ENCODE measurements around the gene RETN. TPM values are rescaled to one million over a fixed set of nuclear protein-coding genes. Genes with fewer than 3 reads are reported as not detected.

The RETN gene
- polyA plus RNA-seq, 1 of the 3 experiments (the other 2 are of a cell fraction), result not detected

- CTCF ChIA-PET, result interaction anchor here (0.6 to 4.3 kb wide), 6 partner anchors 11 to 635 kb away, joined by 3 to 16 read pairs (median 4); partner anchors contain the start of gene TRAPPC5
- no peak for DNase-seq
- H3K9me3 ChIP-seq, result no peaks in the 10 kb centered on the region
- POLR2A ChIA-PET, result no interaction called here
- H4K20me1 ChIP-seq (ENCODE audit: insufficient read depth), result no peaks in the 10 kb centered on the region
- H3F3A ChIP-seq (replicated peaks; ENCODE audit: insufficient read depth), result no peaks in the 10 kb centered on the region
- no peak overlapping the region for H3K27ac ChIP-seq (ENCODE audit: low read depth in 2 of 2, low read length in 1 of 2)
- TF ChIP-seq TAF1 (IDR thresholded peaks at IDR 0.05; ENCODE audit: borderline replicate concordance, low read depth, low read length) (no peak), PBX3 (IDR thresholded peaks at IDR 0.05) (no peak), EZH2phosphoT487 (IDR thresholded peaks at IDR 0.05; ENCODE audit: borderline replicate concordance, low read depth) (no peak), MXI1 (IDR thresholded peaks at IDR 0.05; ENCODE audit: low read depth, low read length) (no peak), NRF1 (IDR thresholded peaks at IDR 0.05; ENCODE audit: low read depth, low read length) (no peak), FOXM1 (IDR thresholded peaks at IDR 0.05; ENCODE audit: low read depth) (no peak), MEF2A (IDR thresholded peaks at IDR 0.05; ENCODE audit: borderline replicate concordance, low read depth) (no peak), JUND (IDR thresholded peaks at IDR 0.05) (no peak), YY1 (IDR thresholded peaks at IDR 0.05; ENCODE audit: low read depth) (no peak), RCOR1 (IDR thresholded peaks at IDR 0.05; ENCODE audit: low read length) (no peak), EP300 (IDR thresholded peaks at IDR 0.05; ENCODE audit: borderline replicate concordance in 1 of 2, low read depth in 1 of 2, low read length in 1 of 2) (no peak), RXRA (IDR thresholded peaks at IDR 0.05; ENCODE audit: borderline replicate concordance, low read depth) (no peak), GATA2 (CRISPR knock-in tag; IDR thresholded peaks at IDR 0.05) (no peak), CTCF (IDR thresholded peaks at IDR 0.05) (no peak), FOSL2 (IDR thresholded peaks at IDR 0.05; ENCODE audit: borderline replicate concordance, low read depth) (no peak), ELF1 (IDR thresholded peaks at IDR 0.05) (no peak), FOXJ3 (CRISPR knock-in tag; IDR thresholded peaks at IDR 0.05) (no peak)
- TF ChIP-seq, protein P1, sequence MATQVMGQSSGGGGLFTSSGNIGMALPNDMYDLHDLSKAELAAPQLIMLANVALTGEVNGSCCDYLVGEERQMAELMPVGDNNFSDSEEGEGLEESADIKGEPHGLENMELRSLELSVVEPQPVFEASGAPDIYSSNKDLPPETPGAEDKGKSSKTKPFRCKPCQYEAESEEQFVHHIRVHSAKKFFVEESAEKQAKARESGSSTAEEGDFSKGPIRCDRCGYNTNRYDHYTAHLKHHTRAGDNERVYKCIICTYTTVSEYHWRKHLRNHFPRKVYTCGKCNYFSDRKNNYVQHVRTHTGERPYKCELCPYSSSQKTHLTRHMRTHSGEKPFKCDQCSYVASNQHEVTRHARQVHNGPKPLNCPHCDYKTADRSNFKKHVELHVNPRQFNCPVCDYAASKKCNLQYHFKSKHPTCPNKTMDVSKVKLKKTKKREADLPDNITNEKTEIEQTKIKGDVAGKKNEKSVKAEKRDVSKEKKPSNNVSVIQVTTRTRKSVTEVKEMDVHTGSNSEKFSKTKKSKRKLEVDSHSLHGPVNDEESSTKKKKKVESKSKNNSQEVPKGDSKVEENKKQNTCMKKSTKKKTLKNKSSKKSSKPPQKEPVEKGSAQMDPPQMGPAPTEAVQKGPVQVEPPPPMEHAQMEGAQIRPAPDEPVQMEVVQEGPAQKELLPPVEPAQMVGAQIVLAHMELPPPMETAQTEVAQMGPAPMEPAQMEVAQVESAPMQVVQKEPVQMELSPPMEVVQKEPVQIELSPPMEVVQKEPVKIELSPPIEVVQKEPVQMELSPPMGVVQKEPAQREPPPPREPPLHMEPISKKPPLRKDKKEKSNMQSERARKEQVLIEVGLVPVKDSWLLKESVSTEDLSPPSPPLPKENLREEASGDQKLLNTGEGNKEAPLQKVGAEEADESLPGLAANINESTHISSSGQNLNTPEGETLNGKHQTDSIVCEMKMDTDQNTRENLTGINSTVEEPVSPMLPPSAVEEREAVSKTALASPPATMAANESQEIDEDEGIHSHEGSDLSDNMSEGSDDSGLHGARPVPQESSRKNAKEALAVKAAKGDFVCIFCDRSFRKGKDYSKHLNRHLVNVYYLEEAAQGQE (IDR thresholded peaks at IDR 0.05; ENCODE audit: low read depth, low read length), result no peak
- TF ChIP-seq, protein P2, sequence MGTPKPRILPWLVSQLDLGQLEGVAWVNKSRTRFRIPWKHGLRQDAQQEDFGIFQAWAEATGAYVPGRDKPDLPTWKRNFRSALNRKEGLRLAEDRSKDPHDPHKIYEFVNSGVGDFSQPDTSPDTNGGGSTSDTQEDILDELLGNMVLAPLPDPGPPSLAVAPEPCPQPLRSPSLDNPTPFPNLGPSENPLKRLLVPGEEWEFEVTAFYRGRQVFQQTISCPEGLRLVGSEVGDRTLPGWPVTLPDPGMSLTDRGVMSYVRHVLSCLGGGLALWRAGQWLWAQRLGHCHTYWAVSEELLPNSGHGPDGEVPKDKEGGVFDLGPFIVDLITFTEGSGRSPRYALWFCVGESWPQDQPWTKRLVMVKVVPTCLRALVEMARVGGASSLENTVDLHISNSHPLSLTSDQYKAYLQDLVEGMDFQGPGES (IDR thresholded peaks at IDR 0.05; ENCODE audit: low read depth, low read length), result no peak
- no peaks in the 10 kb centered on the region for H3K4me1 ChIP-seq (ENCODE audit: control insufficient read depth in 1 of 2, insufficient read depth in 2 of 2, low read depth in 1 of 2, low read length in 1 of 2)
- H3K9ac ChIP-seq, result no peak overlapping the region
- H3K9me2 ChIP-seq, result no peaks in the 10 kb centered on the region
- H3K79me2 ChIP-seq (ENCODE audit: insufficient read depth), result no peaks in the 10 kb centered on the region
- peaks cover 55% of the 10 kb centered on the region for H3K27me3 ChIP-seq (ENCODE audit: insufficient read depth)
- H3K4me3 ChIP-seq (ENCODE audit: low read depth in 2 of 2, low read length in 1 of 2), result no peak overlapping the region
- no peaks in the 10 kb centered on the region for H3K36me3 ChIP-seq (replicated peaks in 1 of 2; ENCODE audit: control insufficient read depth in 1 of 2, insufficient read depth in 2 of 2, low read length in 1 of 2)
- H2AFZ ChIP-seq (ENCODE audit: low read depth), result no peak overlapping the region
- WGBS (ENCODE audit: low lambda C conversion rate), result 4% methylated on average over 20 of the region's 43 CpGs
- H3K4me2 ChIP-seq, result no peak overlapping the region
Observed at GRCh38 chr19:7670150-7670783, 1.4 kb downstream of the RETN start.

Data from SK-N-SH (cell line).